Activated naive CD4-positive, alpha-beta T cell treated with anti-CD3 and anti-CD28 coated beads, Interleukin-2, amount 50 U/mL, for 72 hours (primary cell): ENCODE data around the gene MDFI. TPM values are rescaled to one million over a fixed set of nuclear protein-coding genes. Genes with fewer than 3 reads are reported as not detected.
A peak's percentile ranks its signal among the peaks of the same experiment; 100 is the strongest.
"Not testable (repeated sequence)": the region's sequence is repeated elsewhere in the genome, so short reads cannot be mapped to it uniquely, and the experiment has no call there.

Experiments used
- ATAC-seq, 2 donors: fragments of 150-1000 bp; cut with Tn5 transposase; 2 replicates each; pipeline ENCODE4 v1.10.0; 2021; ENCODE audit warnings: mild to moderate bottlenecking in 2 of 2, moderate library complexity in 2 of 2
- DNase-seq, 2 donors: peaks; one replicate each; pipeline ENCODE4 v3.0.0; 2021 to 2022; ENCODE audit warnings: low spot score in 2 of 2
- H3K27ac Mint-ChIP-seq, 2 donors: one replicate each; pipeline ENCODE4 v1.8.0; 2022; ENCODE audit warnings: mild to moderate bottlenecking in 2 of 2, mixed read lengths in 2 of 2
- H3K36me3 Mint-ChIP-seq, 2 donors: one replicate each; pipeline ENCODE4 v1.8.0; 2022; ENCODE audit warnings: mixed read lengths in 2 of 2
- H3K9me3 Mint-ChIP-seq, 2 donors: one replicate each; pipeline ENCODE4 v1.8.0; 2022; ENCODE audit warnings: mixed read lengths in 2 of 2
- total RNA-seq, 2 donors: library from RNA; stranded (reverse); gene quantifications; one replicate each; pipeline ENCODE4 v1.2.3, GENCODE V29; 2022

MDFI gene
- total RNA-seq, 2 donors from 2014 or later, result not detected

GRCh38 chr6:41599852-41600445 lies 38.3 kb upstream of the MDFI start:
- Mint-ChIP-seq H3K36me3 (no peaks in the 10 kb centered on the region), H3K9me3 (no peaks in the 10 kb centered on the region), H3K27ac (no peak overlapping the region)
- no peak for ATAC-seq
- no peak for DNase-seq

DNA sequence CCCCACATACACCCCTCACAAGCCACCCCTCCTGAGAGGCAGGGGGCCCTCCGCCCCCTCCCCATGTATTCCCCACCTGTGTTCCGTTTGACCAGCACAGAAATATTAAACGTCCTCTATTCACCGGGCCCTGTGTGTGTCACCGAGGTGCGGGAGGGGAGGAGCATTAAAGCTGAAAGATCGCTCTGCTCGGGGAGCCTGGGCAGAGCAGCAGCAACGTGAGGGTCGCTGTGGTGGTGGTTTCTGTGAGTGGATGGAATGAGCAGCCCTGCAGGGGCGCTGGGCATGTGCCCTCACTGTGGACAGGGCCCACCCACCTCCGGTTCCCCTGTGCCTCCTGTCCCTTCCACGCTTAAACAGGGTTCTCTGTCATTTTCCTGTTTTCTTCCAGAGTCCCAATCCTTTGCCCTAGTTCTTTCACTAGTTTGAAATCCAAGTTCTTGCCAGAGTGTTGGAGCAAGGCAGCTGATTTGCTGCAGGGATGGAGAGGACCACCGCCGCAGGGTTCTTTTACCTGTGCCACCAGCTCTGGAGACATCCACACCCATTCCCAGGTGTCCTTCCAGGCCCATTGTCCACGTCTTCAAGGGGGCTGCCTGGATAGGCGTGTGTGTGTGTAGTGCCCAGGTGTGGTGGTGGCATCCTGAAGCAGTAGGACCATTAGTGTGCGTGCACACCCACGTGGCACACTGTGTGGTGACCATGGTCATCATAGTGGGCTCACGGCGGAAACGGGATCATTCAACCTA lies 37.6 kb upstream of the MDFI start:
- Mint-ChIP-seq H3K27ac (no peak overlapping the region), H3K9me3 (no peaks in the 10 kb centered on the region), H3K36me3 (no peaks in the 10 kb centered on the region)
- no peak for DNase-seq
- no peak for ATAC-seq

DNA sequence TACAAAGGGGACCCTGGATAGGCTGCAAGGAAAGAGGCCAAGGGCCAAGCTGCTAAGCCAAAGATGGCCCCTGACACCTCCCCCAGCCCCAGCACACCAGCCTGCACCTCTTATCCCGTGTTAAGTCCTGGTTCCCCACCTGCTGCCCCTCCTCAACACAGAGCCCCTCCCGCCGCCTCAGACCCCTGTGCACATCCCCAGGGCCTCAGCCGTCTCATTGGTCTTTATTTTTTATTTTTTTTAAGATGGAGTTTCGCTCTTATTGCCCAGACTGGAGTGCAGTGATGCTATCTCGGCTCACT lies 37.1 kb upstream of the MDFI start:
- no peaks in the 10 kb centered on the region for H3K9me3 Mint-ChIP-seq
- H3K27ac Mint-ChIP-seq, result no peak overlapping the region
- no peak for DNase-seq
- no peaks in the 10 kb centered on the region for H3K36me3 Mint-ChIP-seq
- no peak for ATAC-seq

GRCh38 chr6:41602422-41602743 lies 35.9 kb upstream of the MDFI start:
- Mint-ChIP-seq H3K36me3 (no peaks in the 10 kb centered on the region), H3K9me3 (no peaks in the 10 kb centered on the region), H3K27ac (no peak overlapping the region)
- DNase-seq, result no peak
- ATAC-seq, result no peak

DNA sequence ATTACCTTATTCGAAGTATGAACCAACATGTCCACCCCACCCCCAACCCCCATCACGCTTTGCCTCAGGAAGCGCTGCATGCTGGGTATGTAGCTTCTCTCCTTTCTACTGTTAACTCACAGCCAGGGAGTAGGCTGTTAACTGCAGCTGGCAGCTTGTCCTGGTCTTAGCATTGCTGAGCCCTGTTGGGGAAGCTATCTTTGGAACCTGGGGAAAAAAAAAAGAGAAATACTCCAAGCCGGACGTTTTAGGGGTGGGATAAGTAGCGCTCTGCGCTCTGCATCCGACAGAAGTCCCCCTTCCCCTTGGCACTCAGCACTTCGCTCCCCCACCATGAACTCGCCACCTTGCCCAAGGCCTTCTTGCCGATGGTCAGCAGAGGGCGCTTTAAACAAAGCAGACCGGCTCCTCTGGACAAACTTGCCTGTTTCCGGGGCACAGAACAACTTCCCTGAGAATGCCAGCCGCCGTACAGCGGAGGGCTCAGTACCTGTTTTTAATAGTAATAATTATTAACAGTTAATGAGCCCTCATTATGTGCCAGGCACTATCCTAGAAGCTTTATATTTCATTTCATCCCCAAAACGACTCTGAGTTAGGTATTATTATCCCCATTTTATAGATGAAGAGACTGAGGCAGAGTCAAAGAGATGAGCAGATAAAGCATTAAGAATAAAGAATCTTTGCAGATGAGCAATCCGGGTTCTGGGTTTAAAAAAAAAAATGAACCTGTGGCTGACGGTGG lies 35.2 kb upstream of the MDFI start:
- ATAC-seq (peak; percentile 86 to 90), DNase-seq (peak; percentile 73 to 81)
- Mint-ChIP-seq H3K36me3 (no peaks in the 10 kb centered on the region), H3K9me3 (no peaks in the 10 kb centered on the region), H3K27ac (no peak overlapping the region)

- Mint-ChIP-seq H3K36me3 (no peaks in the 10 kb centered on the region), H3K27ac (no peak overlapping the region), H3K9me3 (no peaks in the 10 kb centered on the region)
- no peak for ATAC-seq
- no peak for DNase-seq
Observed at GRCh38 chr6:41604006-41604405, 34.3 kb upstream of the MDFI start.

DNA sequence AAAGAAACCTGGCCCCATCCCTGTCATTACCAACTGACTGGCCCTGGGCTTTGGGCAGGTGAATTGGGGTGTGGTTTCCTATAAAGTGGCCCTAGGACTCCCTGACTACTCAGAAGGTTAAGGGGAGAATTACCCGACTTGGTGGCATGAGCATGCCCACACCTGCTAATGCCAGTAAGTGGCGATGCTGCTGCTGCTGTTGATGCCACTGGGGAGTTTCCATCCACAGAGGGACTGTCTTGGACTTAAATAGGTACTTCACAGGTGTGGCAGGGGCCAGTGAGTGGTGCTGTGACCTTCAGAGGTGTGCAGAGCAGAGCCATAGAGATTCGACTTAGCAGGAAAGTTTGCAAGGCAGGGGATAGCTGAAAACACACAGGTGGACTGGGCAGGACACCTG lies 32.6 kb upstream of the MDFI start:
- Mint-ChIP-seq H3K36me3 (no peaks in the 10 kb centered on the region), H3K27ac (no peak overlapping the region), H3K9me3 (no peaks in the 10 kb centered on the region)
- DNase-seq (no peak), ATAC-seq (no peak)

DNA sequence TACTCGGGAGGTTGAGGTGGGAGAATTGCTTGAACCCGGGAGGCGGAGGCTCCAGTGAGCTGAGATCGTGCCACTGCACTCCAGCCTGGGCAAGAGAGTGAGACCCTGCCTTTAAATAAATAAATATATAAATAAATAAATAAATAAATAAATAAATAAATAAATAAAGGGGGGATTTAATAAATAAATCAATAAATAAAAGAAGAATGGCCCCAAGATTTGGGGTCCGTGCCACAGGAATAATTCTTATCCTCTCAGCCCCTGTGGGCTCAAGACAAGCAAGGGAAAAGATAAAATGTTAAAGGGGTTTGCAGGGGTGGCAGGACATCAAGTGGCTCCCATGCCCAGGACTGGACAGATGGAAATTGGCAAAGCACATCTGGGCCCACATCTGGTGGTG lies 31.2 kb upstream of the MDFI start:
- DNase-seq (no peak), ATAC-seq (no peak)
- no peaks in the 10 kb centered on the region for H3K9me3 Mint-ChIP-seq
- H3K36me3 Mint-ChIP-seq, result no peaks in the 10 kb centered on the region
- no peak overlapping the region for H3K27ac Mint-ChIP-seq

- peaks cover 0 to 5% of the 10 kb centered on the region in 2 donors for H3K36me3 Mint-ChIP-seq
- ATAC-seq (no peak), DNase-seq (no peak)
- peaks cover 0 to 4% of the 10 kb centered on the region in 2 donors for H3K9me3 Mint-ChIP-seq
- no peak overlapping the region for H3K27ac Mint-ChIP-seq
Observed at GRCh38 chr6:41607736-41608135, 30.5 kb upstream of the MDFI start.

DNA sequence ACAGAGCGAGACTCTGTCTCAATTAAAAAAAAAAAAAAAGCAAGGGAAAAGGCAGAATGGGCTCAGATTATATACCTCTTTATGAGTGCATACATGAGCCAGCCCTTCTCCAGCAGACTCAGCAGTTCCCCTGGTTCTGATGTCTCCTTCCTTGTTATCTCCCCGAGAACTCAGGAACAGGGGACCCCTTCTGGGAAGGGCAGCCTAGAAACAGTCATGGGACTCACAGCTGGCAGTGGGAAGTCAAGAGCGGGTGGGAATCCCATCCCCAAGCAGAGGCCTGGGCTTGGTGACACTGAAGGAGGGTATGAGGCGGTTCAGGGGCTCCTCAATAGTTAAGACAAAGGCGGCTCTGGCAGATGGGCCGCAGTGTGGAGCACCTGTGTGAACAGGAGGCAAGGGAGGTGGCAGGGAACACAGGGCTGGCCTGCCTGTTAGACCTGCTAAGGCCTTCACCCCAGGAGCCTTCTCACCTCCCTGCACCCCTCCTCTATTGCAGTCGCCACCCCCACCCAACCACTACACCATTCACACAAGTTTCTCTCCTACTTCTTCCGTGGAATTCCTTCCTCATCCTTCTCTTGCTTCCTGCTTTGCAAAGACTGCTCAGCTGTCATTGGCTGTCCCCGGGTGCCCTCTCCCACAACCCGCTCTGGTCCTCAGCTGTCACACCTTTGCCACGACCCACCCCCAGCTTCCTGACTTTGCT lies 29.7 kb upstream of the MDFI start:
- H3K27ac Mint-ChIP-seq, result peak overlapping the region in 1 of 2 donors; percentile 19
- peaks cover 0 to 5% of the 10 kb centered on the region in 2 donors for H3K36me3 Mint-ChIP-seq
- DNase-seq, result no peak
- ATAC-seq, result no peak
- H3K9me3 Mint-ChIP-seq, result peaks cover 0 to 4% of the 10 kb centered on the region in 2 donors

GRCh38 chr6:41614715-41615114 lies 23.6 kb upstream of the MDFI start:
- H3K9me3 Mint-ChIP-seq, result peaks cover 0 to 4% of the 10 kb centered on the region in 2 donors
- DNase-seq, result no peak
- H3K36me3 Mint-ChIP-seq, result peaks cover 0 to 5% of the 10 kb centered on the region in 2 donors
- no peak overlapping the region for H3K27ac Mint-ChIP-seq
- no peak for ATAC-seq

GRCh38 chr6:41615311-41615710 lies 23.0 kb upstream of the MDFI start:
- DNase-seq, result no peak
- Mint-ChIP-seq H3K27ac (peak overlapping the region in 1 of 2 donors; percentile 73), H3K36me3 (peaks cover 0 to 5% of the 10 kb centered on the region in 2 donors), H3K9me3 (peaks cover 0 to 4% of the 10 kb centered on the region in 2 donors)
- no peak for ATAC-seq

DNA sequence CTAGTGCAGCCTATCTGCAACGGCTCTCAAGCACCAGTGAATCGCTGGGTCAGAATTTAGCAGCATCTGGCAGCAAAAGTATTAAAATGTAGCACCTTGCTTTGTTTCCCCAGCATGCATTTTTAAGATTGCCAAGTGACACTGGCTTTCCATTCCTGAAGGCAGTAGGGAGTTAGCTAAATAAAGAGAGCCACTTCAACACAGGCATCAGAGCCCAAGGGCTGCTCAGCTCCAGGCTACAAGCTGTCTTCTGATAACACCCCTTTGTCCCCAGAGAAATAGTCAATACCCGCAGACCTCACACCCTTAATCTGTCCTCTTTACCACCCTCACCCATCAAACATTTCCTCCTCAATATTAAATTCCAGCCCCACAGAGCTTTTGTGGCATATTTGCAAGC lies 19.7 kb upstream of the MDFI start:
- DNase-seq (no peak), ATAC-seq (no peak)
- Mint-ChIP-seq H3K27ac (no peak overlapping the region), H3K9me3 (peaks cover 0 to 12% of the 10 kb centered on the region in 2 donors), H3K36me3 (peaks cover 5 to 14% of the 10 kb centered on the region in 2 donors)

DNA sequence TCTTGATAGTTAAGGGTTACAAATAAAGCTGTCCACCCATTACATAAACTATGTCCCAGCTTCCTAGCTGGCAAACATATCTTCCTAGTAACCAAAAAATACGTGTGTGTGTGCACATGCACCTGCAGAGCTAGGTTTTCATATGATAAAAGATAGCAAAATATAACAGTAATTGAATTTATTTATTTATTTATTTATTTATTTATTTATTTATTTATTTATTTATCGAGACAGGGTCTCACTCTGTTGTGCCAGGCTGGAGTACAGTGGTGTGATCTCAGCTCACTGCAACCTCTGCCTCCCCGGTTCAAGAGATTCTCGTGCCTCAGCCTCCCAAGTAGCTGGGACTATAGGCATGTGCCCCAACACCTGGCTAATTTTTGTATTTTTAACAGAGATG lies 19.1 kb upstream of the MDFI start:
- H3K27ac Mint-ChIP-seq, result not testable (repeated sequence)

GRCh38 chr6:41621367-41621766 lies 16.9 kb upstream of the MDFI start:
- no peak for DNase-seq
- Mint-ChIP-seq H3K27ac (no peak overlapping the region), H3K36me3 (peaks cover 5 to 20% of the 10 kb centered on the region in 2 donors), H3K9me3 (peaks cover 0 to 17% of the 10 kb centered on the region in 2 donors)
- no peak for ATAC-seq

More for the DNA sequence above, 19.1 kb upstream of the MDFI start:
- ATAC-seq, DNase-seq: not testable (repeated sequence)
- peaks cover 0 to 12% of the 10 kb centered on the region in 2 donors for H3K9me3 Mint-ChIP-seq
- H3K36me3 Mint-ChIP-seq, result peaks cover 5 to 14% of the 10 kb centered on the region in 2 donors

DNA sequence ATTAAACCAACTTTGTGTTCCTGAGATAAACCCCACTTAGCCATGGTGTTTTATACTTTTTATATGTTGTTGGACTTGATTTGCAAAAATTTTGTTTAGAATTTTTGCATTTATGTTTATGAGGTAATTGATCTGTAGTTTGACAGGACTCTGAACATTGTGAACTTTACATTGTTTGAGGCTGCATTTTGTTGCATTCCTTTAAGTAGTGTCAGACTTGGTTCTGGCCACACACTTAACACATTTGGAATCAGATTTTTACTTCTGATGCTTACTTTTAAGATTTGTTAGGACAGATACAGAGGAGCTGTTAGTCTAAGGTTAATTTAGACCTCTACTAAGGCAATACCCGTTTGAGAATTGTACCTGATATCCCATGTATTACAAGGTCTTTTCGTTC lies 16.5 kb upstream of the MDFI start:
- H3K9me3 Mint-ChIP-seq, result peaks cover 0 to 17% of the 10 kb centered on the region in 2 donors
- ATAC-seq, result no peak
- no peak overlapping the region for H3K27ac Mint-ChIP-seq
- DNase-seq, result no peak
- H3K36me3 Mint-ChIP-seq, result peaks cover 5 to 20% of the 10 kb centered on the region in 2 donors
